IMR-90 (cell line): ENCODE data around the gene POLR2E. TPM values are rescaled to one million over a fixed set of nuclear protein-coding genes. Genes with fewer than 3 reads are reported as not detected.

Experiments
- ATAC-seq: fragments of 200-7000 bp; cut with Tn5 transposase; 2 replicates; pipeline ENCODE4 v1.9.1; 2020; ENCODE audit warnings: low read depth, mild to moderate bottlenecking, moderate library complexity
- BruUV-seq: library from RNA; stranded (reverse); fragments of 400-500 nt; replicated peaks from 2 replicates; lab custom pipeline; 2021; lab: Mats Ljungman, UMichigan
- CTCF ChIA-PET: fragments of 300-600 bp; formaldehyde crosslinking; extraction: SDS; loops from one replicate; lab custom pipeline; 2021; ENCODE audit warnings: antibody characterized with exemption; lab: Yijun Ruan, JAX
- POLR2A ChIA-PET: fragments of 300-600 bp; sonication (Branson Sonifier 250); formaldehyde crosslinking; loops from one replicate; lab custom pipeline; 2022; ENCODE audit warnings: antibody characterized with exemption; ENCODE audit not compliant: unreplicated experiment; lab: Charles Lee
- DNase-seq: peaks from one replicate; pipeline ENCODE4 v3.0.0; 2013
- H2AFZ ChIP-seq: replicated peaks from 2 replicates; pipeline ENCODE3; 2013; ENCODE audit warnings: low read length, mild to moderate bottlenecking; ENCODE audit not compliant: poor library complexity
- H2AK5ac ChIP-seq: 2 replicates; pipeline ENCODE4 v1.6.1; 2013; ENCODE audit warnings: low read depth, low read length, inconsistent platforms
- H2AK9ac ChIP-seq: replicated peaks from 2 replicates; pipeline ENCODE3; 2013; ENCODE audit warnings: mild to moderate bottlenecking, low read depth, low read length, moderate library complexity; ENCODE audit not compliant: poor library complexity
- H2BK120ac ChIP-seq: 2 replicates; pipeline ENCODE4 v1.6.1; 2013; ENCODE audit warnings: low read depth, low read length, inconsistent platforms
- H2BK15ac ChIP-seq: 3 replicates; pipeline ENCODE4 v1.6.1; 2013; ENCODE audit warnings: low read depth, low read length, inconsistent platforms
- H2BK20ac ChIP-seq: 2 replicates; pipeline ENCODE4 v1.6.1; 2013; ENCODE audit warnings: low read depth, mild to moderate bottlenecking, inconsistent platforms, low read length, moderate library complexity
- H2BK5ac ChIP-seq: 2 replicates; pipeline ENCODE4 v1.6.1; 2013; ENCODE audit warnings: mild to moderate bottlenecking, low read depth, low read length, inconsistent platforms; ENCODE audit not compliant: poor library complexity, severe bottlenecking
- H3K14ac ChIP-seq: replicated peaks from 2 replicates; pipeline ENCODE4 v1.6.1; 2013; ENCODE audit warnings: low read depth, low read length, inconsistent platforms
- H3K18ac ChIP-seq: 2 replicates; pipeline ENCODE4 v1.6.1; 2013; ENCODE audit warnings: low read depth, low read length, control low read depth
- H3K23ac ChIP-seq: 2 replicates; pipeline ENCODE4 v1.6.1; 2013; ENCODE audit warnings: low read depth, low read length, inconsistent platforms
- H3K27ac ChIP-seq: 2 replicates; pipeline ENCODE4 v1.5.1; 2013; ENCODE audit warnings: mild to moderate bottlenecking, control low read depth, low read length; ENCODE audit not compliant: insufficient read depth
- H3K27me3 ChIP-seq: 2 replicates; pipeline ENCODE4 v1.6.1; 2013; ENCODE audit warnings: low read length; ENCODE audit not compliant: control insufficient read depth, insufficient read depth
- H3K36me3 ChIP-seq: 2 replicates; pipeline ENCODE4 v1.6.1; 2013; ENCODE audit warnings: low read length, mixed read lengths; ENCODE audit not compliant: control insufficient read depth, insufficient read depth
- H3K4ac ChIP-seq: 2 replicates; pipeline ENCODE4 v1.6.1; 2013; ENCODE audit warnings: low read depth, low read length, inconsistent platforms
- H3K4me1 ChIP-seq: 2 replicates; pipeline ENCODE4 v1.6.1; 2013; ENCODE audit warnings: low read length, mixed read lengths; ENCODE audit not compliant: control insufficient read depth, insufficient read depth
- H3K4me2 ChIP-seq: 2 replicates; pipeline ENCODE4 v1.6.1; 2013; ENCODE audit warnings: low read depth, mild to moderate bottlenecking, control low read depth, low read length, moderate library complexity
- H3K4me3 ChIP-seq: 2 replicates; pipeline ENCODE4 v1.5.1; 2013; ENCODE audit warnings: low read depth, mild to moderate bottlenecking, control low read depth, low read length, moderate library complexity; ENCODE audit not compliant: insufficient read depth
- H3K56ac ChIP-seq: 2 replicates; pipeline ENCODE4 v1.6.1; 2013; ENCODE audit warnings: low read length, inconsistent platforms; ENCODE audit not compliant: insufficient read depth; ENCODE audit errors: extremely low read depth
- H3K79me1 ChIP-seq, 2 experiments: 2 replicates each; pipeline ENCODE4 v1.6.1; 2013; ENCODE audit warnings: low read length in 2 of 2, inconsistent platforms in 1 of 2, low read depth in 1 of 2
- H3K9ac ChIP-seq: 2 replicates; pipeline ENCODE4 v1.6.1; 2013; ENCODE audit warnings: low read depth, low read length, control low read depth
- H3K9me1 ChIP-seq: 2 replicates; pipeline ENCODE4 v1.6.1; 2013; ENCODE audit warnings: low read length, inconsistent platforms; ENCODE audit not compliant: insufficient read depth
- H3K9me3 ChIP-seq: 2 replicates; pipeline ENCODE4 v1.6.1; 2013; ENCODE audit warnings: low read length; ENCODE audit not compliant: control insufficient read depth, insufficient read depth
- H4K20me1 ChIP-seq: 2 replicates; pipeline ENCODE4 v1.6.1; 2013; ENCODE audit warnings: low read length, inconsistent platforms; ENCODE audit not compliant: insufficient read depth
- H4K5ac ChIP-seq: 2 replicates; pipeline ENCODE4 v1.6.1; 2013; ENCODE audit warnings: mild to moderate bottlenecking, low read depth, low read length, control low read depth
- H4K8ac ChIP-seq, 2 experiments: 2 replicates each; pipeline ENCODE4 v1.6.1; 2013; ENCODE audit warnings: low read depth in 2 of 2, low read length in 2 of 2, control low read depth in 1 of 2, inconsistent platforms in 1 of 2
- H4K91ac ChIP-seq: 2 replicates; pipeline ENCODE4 v1.6.1; 2013; ENCODE audit warnings: low read depth, low read length, inconsistent platforms; ENCODE audit not compliant: insufficient read depth
- BHLHE40 ChIP-seq: fragments of 150-350 bp; IDR thresholded peaks from 2 replicates; pipeline ENCODE4 v1.6.1; 2016; ENCODE audit warnings: mild to moderate bottlenecking, low read depth, low read length
- FOS ChIP-seq: fragments of 150-350 bp; IDR thresholded peaks from 2 replicates; pipeline ENCODE4 v1.6.1; 2016; ENCODE audit warnings: low read depth, low read length
- MAZ ChIP-seq: IDR thresholded peaks from 2 replicates; pipeline ENCODE4 v1.6.1; 2012; ENCODE audit warnings: low read depth, mild to moderate bottlenecking, low read length, improper control_type of control experiment, moderate library complexity, borderline replicate concordance
- MXI1 ChIP-seq: IDR thresholded peaks from 2 replicates; pipeline ENCODE4 v1.6.1; 2012; ENCODE audit warnings: low read depth, mild to moderate bottlenecking, low read length, moderate library complexity, borderline replicate concordance
- POLR2A ChIP-seq: IDR thresholded peaks from 2 replicates; pipeline ENCODE4 v1.6.1; 2012; ENCODE audit warnings: mild to moderate bottlenecking, low read depth, low read length
- RCOR1 ChIP-seq: IDR thresholded peaks from 2 replicates; pipeline ENCODE4 v1.6.1; 2012; ENCODE audit warnings: mild to moderate bottlenecking, low read length, improper control_type of control experiment; ENCODE audit not compliant: insufficient replicate concordance
- RFX5 ChIP-seq: IDR thresholded peaks from 2 replicates; pipeline ENCODE4 v1.8.0; 2012; ENCODE audit warnings: low read depth, mild to moderate bottlenecking, low read length, moderate library complexity
- USF2 ChIP-seq: fragments of 150-350 bp; IDR thresholded peaks from 2 replicates; pipeline ENCODE4 v1.6.1; 2017; ENCODE audit warnings: mild to moderate bottlenecking, antibody characterized with exemption, low read length, low read depth
- WGBS, 2 experiments: methylation state at CpG; one replicate each; pipeline versions ENCODE4 v1.1.5 to v1.1.7; 2013; ENCODE audit warnings: missing lambda C conversion rate in 2 of 2; ENCODE audit not compliant: insufficient read length in 1 of 2; ENCODE audit errors: extremely low coverage in 2 of 2; 5-methylcytosine and 5-hydroxymethylcytosine counted together
- dilution Hi-C: fragments of 300-500 bp; cut with HindIII; formaldehyde crosslinking; loops from one replicate; pipeline ENCODE4 v1.14.3; 2018; ENCODE audit warnings: low sequenced_read_pairs; ENCODE audit not compliant: unreplicated experiment
- in situ Hi-C: fragments of 300-500 bp; cut with MboI; formaldehyde crosslinking; loops from 3 replicates; pipeline ENCODE4 v1.14.3; 2019; ENCODE audit warnings: low sequenced_read_pairs, inconsistent platforms, mixed read lengths
- intact Hi-C: fragments of 100-400 bp; cut with micrococcal nuclease; formaldehyde crosslinking; loops from 2 replicates; pipeline ENCODE4 v1.10.0; 2022
- polyA plus RNA-seq, 3 experiments: library from polyadenylated mRNA; depleted of rRNA; stranded (reverse); fragments of >200 nt; gene quantifications; 2 replicates each; pipeline ENCODE4 v1.2.3, GENCODE V29; 2012; ENCODE audit warnings: low replicate concordance in 1 of 3
- total RNA-seq: library from RNA; depleted of rRNA; stranded (reverse); fragments of >200 nt; gene quantifications from 2 replicates; pipeline ENCODE4 v1.2.3, GENCODE V29; 2012
- TF ChIP-seq, protein P1 (sequence below): conservative IDR thresholded peaks from 2 replicates; pipeline ENCODE4 v1.5.1; 2012; ENCODE audit warnings: mild to moderate bottlenecking, low read depth, low read length, improper control_type of control experiment
- TF ChIP-seq, protein P2 (sequence below): fragments of 150-350 bp; IDR thresholded peaks from 2 replicates; pipeline ENCODE4 v1.6.1; 2016; ENCODE audit warnings: low read depth, mild to moderate bottlenecking, low read length, moderate library complexity, borderline replicate concordance

POLR2E gene
- total and polyA plus RNA-seq, 2 of the 4 experiments (the other 2 are of a cell fraction): 294 to 391 TPM

- ATAC-seq (no peak), DNase-seq (no peak)
- no peak for TF ChIP-seq BHLHE40
- TF ChIP-seq FOS: no peak
- no peak for TF ChIP-seq RCOR1
- TF ChIP-seq RFX5: no peak
- TF ChIP-seq, protein P1, sequence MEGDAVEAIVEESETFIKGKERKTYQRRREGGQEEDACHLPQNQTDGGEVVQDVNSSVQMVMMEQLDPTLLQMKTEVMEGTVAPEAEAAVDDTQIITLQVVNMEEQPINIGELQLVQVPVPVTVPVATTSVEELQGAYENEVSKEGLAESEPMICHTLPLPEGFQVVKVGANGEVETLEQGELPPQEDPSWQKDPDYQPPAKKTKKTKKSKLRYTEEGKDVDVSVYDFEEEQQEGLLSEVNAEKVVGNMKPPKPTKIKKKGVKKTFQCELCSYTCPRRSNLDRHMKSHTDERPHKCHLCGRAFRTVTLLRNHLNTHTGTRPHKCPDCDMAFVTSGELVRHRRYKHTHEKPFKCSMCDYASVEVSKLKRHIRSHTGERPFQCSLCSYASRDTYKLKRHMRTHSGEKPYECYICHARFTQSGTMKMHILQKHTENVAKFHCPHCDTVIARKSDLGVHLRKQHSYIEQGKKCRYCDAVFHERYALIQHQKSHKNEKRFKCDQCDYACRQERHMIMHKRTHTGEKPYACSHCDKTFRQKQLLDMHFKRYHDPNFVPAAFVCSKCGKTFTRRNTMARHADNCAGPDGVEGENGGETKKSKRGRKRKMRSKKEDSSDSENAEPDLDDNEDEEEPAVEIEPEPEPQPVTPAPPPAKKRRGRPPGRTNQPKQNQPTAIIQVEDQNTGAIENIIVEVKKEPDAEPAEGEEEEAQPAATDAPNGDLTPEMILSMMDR: no peak
- TF ChIP-seq MAZ: no peak
- no peak for TF ChIP-seq POLR2A
- no peak for TF ChIP-seq MXI1
- TF ChIP-seq USF2: no peak
- TF ChIP-seq, protein P2, sequence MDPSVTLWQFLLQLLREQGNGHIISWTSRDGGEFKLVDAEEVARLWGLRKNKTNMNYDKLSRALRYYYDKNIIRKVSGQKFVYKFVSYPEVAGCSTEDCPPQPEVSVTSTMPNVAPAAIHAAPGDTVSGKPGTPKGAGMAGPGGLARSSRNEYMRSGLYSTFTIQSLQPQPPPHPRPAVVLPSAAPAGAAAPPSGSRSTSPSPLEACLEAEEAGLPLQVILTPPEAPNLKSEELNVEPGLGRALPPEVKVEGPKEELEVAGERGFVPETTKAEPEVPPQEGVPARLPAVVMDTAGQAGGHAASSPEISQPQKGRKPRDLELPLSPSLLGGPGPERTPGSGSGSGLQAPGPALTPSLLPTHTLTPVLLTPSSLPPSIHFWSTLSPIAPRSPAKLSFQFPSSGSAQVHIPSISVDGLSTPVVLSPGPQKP: no peak
- Histone ChIP-seq H3K9me1 (no peaks in the 10 kb centered on the region), H3K4me2 (no peak overlapping the region), H3K14ac (no peak overlapping the region), H3K9me3 (no peaks in the 10 kb centered on the region), H2BK120ac (no peak overlapping the region), H4K91ac (no peak overlapping the region), H3K4ac (no peak overlapping the region), H3K9ac (no peak overlapping the region), H3K4me1 (peaks cover 7% of the 10 kb centered on the region; the same call in 1 of the 2 replicates), H3K4me3 (no peak overlapping the region), H3K23ac (no peak overlapping the region), H2AK9ac (no peak overlapping the region), H3K18ac (no peak overlapping the region), H3K36me3 (peaks cover 13% of the 10 kb centered on the region), H4K5ac (no peak overlapping the region), H3K79me1 (peaks cover 0 to 6% of the 10 kb centered on the region in 2 experiments; a peak in 2 of 4 replicates), H3K56ac (no peak overlapping the region), H2AFZ (no peak overlapping the region), H4K8ac (no peak overlapping the region), H4K20me1 (peaks cover 19% of the 10 kb centered on the region), H2AK5ac (no peak overlapping the region), H2BK20ac (no peak overlapping the region), H2BK15ac (no peak overlapping the region), H3K27ac (no peak overlapping the region), H3K27me3 (no peaks in the 10 kb centered on the region), H2BK5ac (no peak overlapping the region)
- dilution Hi-C loops (no loop called here), intact Hi-C loops (no loop called here), in situ Hi-C loops (no loop called here)
- WGBS, 2 experiments: 20% methylated on average over 1 of the region's 23 CpGs; no CpG with 5 or more reads in 1 of the 2 experiments
- ChIA-PET POLR2A (interaction anchor here (0.6 kb wide), 1 partner anchor 51 kb away, joined by 5 read pairs; no protein-coding TSS in a partner anchor), CTCF (no interaction called here)
- BruUV-seq: no TSS peak
These were observed 52.3 kb downstream of the POLR2E start for GRCh38 chr19:1042689-1043511.
